Neural progenitor cell (in vitro differentiated cells): ENCODE results near the gene C15orf39.

Experiments
- EZH2phosphoT487 ChIP-seq: fragments of 200-600 bp; sonication (generic); IDR thresholded peaks from 2 replicates; pipeline ENCODE4 v1.6.1; 2017; ENCODE audit warnings: antibody characterized with exemption
- TF ChIP-seq, protein P1 (sequence below): fragments of 200-600 bp; sonication (generic); IDR thresholded peaks from 2 replicates; pipeline ENCODE4 v1.5.1; 2017; ENCODE audit warnings: antibody characterized with exemption, mild to moderate bottlenecking

DNA sequence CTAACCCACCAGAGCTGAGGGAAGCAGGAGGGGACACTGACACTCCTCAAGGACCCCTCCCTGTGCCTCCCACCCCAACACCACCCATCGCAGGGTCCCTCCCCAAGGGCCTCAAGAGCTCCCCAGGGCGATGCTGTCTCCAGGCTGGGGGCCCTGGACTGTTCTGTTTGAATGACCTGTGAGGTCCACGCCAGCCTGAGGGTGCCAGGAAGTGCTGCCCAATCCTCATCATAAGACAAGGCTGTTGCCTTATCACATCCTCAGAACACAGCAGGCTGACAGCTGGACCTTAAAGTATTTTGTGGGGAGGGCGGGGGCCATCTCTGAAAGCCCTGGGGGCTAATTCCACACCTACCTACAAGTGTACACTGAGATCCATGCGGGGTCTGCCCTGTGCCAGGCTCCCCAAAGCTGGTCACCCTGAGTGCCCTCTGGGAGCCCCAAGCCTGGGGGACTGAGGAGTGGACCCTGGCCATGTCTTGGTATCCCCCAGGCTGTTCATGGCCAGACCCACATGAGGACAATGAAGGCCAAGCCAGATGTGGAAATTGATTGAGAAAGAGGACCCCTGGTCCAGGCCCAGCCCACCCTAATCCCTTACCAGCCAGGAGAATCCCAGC, 32.6 kb downstream of the C15orf39 start:
- TF ChIP-seq, protein P1, sequence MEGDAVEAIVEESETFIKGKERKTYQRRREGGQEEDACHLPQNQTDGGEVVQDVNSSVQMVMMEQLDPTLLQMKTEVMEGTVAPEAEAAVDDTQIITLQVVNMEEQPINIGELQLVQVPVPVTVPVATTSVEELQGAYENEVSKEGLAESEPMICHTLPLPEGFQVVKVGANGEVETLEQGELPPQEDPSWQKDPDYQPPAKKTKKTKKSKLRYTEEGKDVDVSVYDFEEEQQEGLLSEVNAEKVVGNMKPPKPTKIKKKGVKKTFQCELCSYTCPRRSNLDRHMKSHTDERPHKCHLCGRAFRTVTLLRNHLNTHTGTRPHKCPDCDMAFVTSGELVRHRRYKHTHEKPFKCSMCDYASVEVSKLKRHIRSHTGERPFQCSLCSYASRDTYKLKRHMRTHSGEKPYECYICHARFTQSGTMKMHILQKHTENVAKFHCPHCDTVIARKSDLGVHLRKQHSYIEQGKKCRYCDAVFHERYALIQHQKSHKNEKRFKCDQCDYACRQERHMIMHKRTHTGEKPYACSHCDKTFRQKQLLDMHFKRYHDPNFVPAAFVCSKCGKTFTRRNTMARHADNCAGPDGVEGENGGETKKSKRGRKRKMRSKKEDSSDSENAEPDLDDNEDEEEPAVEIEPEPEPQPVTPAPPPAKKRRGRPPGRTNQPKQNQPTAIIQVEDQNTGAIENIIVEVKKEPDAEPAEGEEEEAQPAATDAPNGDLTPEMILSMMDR, result no peak
- no peak for TF ChIP-seq EZH2phosphoT487
